ENCODE results near the gene SRC. TPM values are rescaled to one million over a fixed set of nuclear protein-coding genes. Genes with fewer than 3 reads are reported as not detected.
A peak's percentile ranks its signal among the peaks of the same experiment; 100 is the strongest.

SRC gene
- total RNA-seq, 1 experiment from 2014 or later = 197 TPM

DNA sequence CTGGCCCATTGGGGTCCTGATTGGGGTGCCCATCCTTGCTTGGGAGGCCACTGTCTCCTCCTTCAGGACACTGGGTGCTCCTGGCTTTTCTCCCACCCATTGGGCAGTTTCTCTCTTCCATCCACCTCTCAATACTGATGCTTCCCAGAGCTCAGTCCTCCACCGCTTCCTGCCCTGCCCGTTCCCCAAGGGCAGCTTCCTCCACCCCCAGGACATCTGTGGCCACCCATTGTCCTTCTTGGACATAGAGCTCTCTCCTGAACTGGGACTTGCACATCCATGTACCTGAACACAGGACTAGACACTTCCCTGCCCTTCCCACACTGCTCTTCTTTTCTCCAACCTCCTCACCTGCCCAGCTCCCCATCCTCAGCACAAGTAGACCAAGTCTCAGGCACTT is 105.7 kb downstream of the SRC start:
- Mint-ChIP-seq H3K36me3 (ENCODE audit: insufficient read depth, unreplicated experiment) (no peaks in the 10 kb centered on the region), H3K9me3 (ENCODE audit: unreplicated experiment) (no peaks in the 10 kb centered on the region), H3K4me1 (ENCODE audit: low read depth, unreplicated experiment) (no peaks in the 10 kb centered on the region), H3K27ac (ENCODE audit: unreplicated experiment) (no peak overlapping the region), H3K27me3 (ENCODE audit: insufficient read depth, unreplicated experiment) (peaks cover 22% of the 10 kb centered on the region), H3K4me3 (ENCODE audit: unreplicated experiment) (no peak overlapping the region)
- TF ChIP-seq, protein P1, sequence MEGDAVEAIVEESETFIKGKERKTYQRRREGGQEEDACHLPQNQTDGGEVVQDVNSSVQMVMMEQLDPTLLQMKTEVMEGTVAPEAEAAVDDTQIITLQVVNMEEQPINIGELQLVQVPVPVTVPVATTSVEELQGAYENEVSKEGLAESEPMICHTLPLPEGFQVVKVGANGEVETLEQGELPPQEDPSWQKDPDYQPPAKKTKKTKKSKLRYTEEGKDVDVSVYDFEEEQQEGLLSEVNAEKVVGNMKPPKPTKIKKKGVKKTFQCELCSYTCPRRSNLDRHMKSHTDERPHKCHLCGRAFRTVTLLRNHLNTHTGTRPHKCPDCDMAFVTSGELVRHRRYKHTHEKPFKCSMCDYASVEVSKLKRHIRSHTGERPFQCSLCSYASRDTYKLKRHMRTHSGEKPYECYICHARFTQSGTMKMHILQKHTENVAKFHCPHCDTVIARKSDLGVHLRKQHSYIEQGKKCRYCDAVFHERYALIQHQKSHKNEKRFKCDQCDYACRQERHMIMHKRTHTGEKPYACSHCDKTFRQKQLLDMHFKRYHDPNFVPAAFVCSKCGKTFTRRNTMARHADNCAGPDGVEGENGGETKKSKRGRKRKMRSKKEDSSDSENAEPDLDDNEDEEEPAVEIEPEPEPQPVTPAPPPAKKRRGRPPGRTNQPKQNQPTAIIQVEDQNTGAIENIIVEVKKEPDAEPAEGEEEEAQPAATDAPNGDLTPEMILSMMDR (IDR thresholded peaks at IDR 0.05; ENCODE audit: insufficient read depth in 1 of 2, low read depth in 1 of 2, low read length in 1 of 2, severe bottlenecking in 1 of 2, unreplicated experiment in 1 of 2) = no peak
- peaks cover 16% of the 10 kb centered on the region for H3K9me3 ChIP-seq
- H3K27me3 ChIP-seq (replicated peaks; ENCODE audit: control insufficient read depth, insufficient read depth, low read length) = no peaks in the 10 kb centered on the region; the same call in 1 of the 2 replicates
- no peak overlapping the region for H3K4me3 ChIP-seq (ENCODE audit: low read depth, low read length)
- no peaks in the 10 kb centered on the region for H3K36me3 ChIP-seq (ENCODE audit: control insufficient read depth, insufficient read depth, low read length)
- ChIA-PET CTCF (interaction anchor here (0.6 kb wide), 1 partner anchor 82 kb away, joined by 5 read pairs; no protein-coding TSS in a partner anchor), POLR2A (no interaction called here)
- no TSS peak for BruUV-seq (replicated peaks)
- intact Hi-C loops (cut with micrococcal nuclease; ENCODE audit: unreplicated experiment) = no loop called here
- DNase-seq = no peak
- no peaks in the 10 kb centered on the region for H3K4me1 ChIP-seq

DNA sequence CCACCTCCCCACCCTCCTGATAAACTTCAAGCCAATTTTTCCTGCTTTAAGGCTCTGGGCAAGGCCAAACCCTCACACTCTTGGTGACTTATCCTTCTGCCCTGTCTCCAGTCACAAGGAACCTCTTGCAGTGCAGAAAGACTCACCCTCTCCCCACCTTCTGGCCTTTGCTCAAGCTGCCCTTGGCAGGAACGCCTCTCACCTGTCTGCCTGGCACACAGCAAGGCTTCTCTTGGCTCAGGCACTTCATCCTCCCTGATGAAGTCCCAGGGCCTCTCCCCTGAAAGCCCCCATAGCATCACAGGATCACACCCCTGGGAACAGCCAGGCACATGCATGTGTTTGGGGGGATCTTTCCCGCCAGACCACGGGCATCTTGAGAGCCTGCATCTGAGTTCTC is 106.3 kb downstream of the SRC start:
- intact Hi-C loops (cut with micrococcal nuclease; ENCODE audit: unreplicated experiment) = no loop called here
- peak in 1 of 2 experiments; percentile 30 for DNase-seq
- CTCF ChIA-PET = no interaction called here
- POLR2A ChIA-PET = no interaction called here
- no peaks in the 10 kb centered on the region for H3K4me1 ChIP-seq
- no peak overlapping the region for H3K27ac Mint-ChIP-seq (ENCODE audit: unreplicated experiment)
- peaks cover 19% of the 10 kb centered on the region for H3K27me3 Mint-ChIP-seq (ENCODE audit: insufficient read depth, unreplicated experiment)
- no peaks in the 10 kb centered on the region for H3K9me3 Mint-ChIP-seq (ENCODE audit: unreplicated experiment)
- BruUV-seq (replicated peaks) = no TSS peak
- H3K4me3 Mint-ChIP-seq (ENCODE audit: unreplicated experiment) = no peak overlapping the region
- TF ChIP-seq, protein P1 (IDR thresholded peaks at IDR 0.05; ENCODE audit: insufficient read depth in 1 of 2, low read depth in 1 of 2, low read length in 1 of 2, severe bottlenecking in 1 of 2, unreplicated experiment in 1 of 2) = no peak
- H3K4me3 ChIP-seq (ENCODE audit: low read depth, low read length) = no peak overlapping the region
- H3K27me3 ChIP-seq (replicated peaks; ENCODE audit: control insufficient read depth, insufficient read depth, low read length) = no peaks in the 10 kb centered on the region
- no peaks in the 10 kb centered on the region for H3K4me1 Mint-ChIP-seq (ENCODE audit: low read depth, unreplicated experiment)
- H3K36me3 ChIP-seq (ENCODE audit: control insufficient read depth, insufficient read depth, low read length) = no peaks in the 10 kb centered on the region
- no peaks in the 10 kb centered on the region for H3K36me3 Mint-ChIP-seq (ENCODE audit: insufficient read depth, unreplicated experiment)
- H3K9me3 ChIP-seq = peaks cover 20% of the 10 kb centered on the region

DNA sequence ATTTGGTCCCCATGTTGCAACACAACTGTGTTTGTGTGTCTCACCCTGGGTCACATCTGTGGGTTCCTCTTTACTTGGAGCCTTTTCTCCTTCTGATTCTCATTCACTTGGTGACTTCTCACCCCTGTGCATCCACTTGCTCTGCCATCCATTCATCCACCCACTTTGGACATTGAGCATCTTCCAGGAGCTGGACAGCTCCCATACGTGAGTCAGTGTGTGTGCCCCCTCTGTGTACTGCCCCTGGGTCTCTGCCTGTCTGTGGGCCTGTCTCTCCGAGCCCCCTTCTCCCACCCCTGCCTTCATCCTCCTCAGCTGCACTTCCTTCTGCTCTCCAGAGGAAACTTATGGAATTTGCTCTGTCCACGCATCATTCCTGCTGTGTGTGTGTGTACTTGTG is 107.3 kb downstream of the SRC start:
- TF ChIP-seq, protein P1 (IDR thresholded peaks at IDR 0.05; ENCODE audit: insufficient read depth in 1 of 2, low read depth in 1 of 2, low read length in 1 of 2, severe bottlenecking in 1 of 2, unreplicated experiment in 1 of 2) = no peak
- CTCF ChIA-PET = no interaction called here
- Histone ChIP-seq H3K4me1 (no peaks in the 10 kb centered on the region), H3K9me3 (peaks cover 23% of the 10 kb centered on the region), H3K27me3 (replicated peaks; ENCODE audit: control insufficient read depth, insufficient read depth, low read length) (no peaks in the 10 kb centered on the region), H3K4me3 (ENCODE audit: low read depth, low read length) (no peak overlapping the region), H3K36me3 (ENCODE audit: control insufficient read depth, insufficient read depth, low read length) (no peaks in the 10 kb centered on the region)
- Mint-ChIP-seq H3K4me1 (ENCODE audit: low read depth, unreplicated experiment) (no peaks in the 10 kb centered on the region), H3K4me3 (ENCODE audit: unreplicated experiment) (no peak overlapping the region), H3K9me3 (ENCODE audit: unreplicated experiment) (no peaks in the 10 kb centered on the region), H3K27ac (ENCODE audit: unreplicated experiment) (no peak overlapping the region), H3K27me3 (ENCODE audit: insufficient read depth, unreplicated experiment) (peaks cover 12% of the 10 kb centered on the region), H3K36me3 (ENCODE audit: insufficient read depth, unreplicated experiment) (no peaks in the 10 kb centered on the region)
- no TSS peak for BruUV-seq (replicated peaks)
- DNase-seq = no peak
- POLR2A ChIA-PET = no interaction called here
- intact Hi-C loops (cut with micrococcal nuclease; ENCODE audit: unreplicated experiment) = no loop called here

All from Caco-2 (cell line).